Esophagus squamous epithelium (tissue), 4 donors: ENCODE data around the gene XCL1.

ENCODE experiments used
- CTCF ChIP-seq, 6 experiments: fragments of 450-650 bp in 4 of 6; fragments of 200-600 bp in 2 of 6; sonication (generic) in 2 of 6; IDR thresholded peaks; one replicate each; pipeline ENCODE4 v1.5.1; 2016 to 2019; ENCODE audit warnings: antibody characterized with exemption in 6 of 6, mild to moderate bottlenecking in 4 of 6, moderate library complexity in 4 of 6
- POLR2A ChIP-seq, 4 donors: fragments of 450-650 bp; IDR thresholded peaks; one replicate each; pipeline ENCODE4 v1.6.1; 2017; ENCODE audit warnings: antibody characterized with exemption in 4 of 4, mild to moderate bottlenecking in 4 of 4, moderate library complexity in 3 of 4

DNA sequence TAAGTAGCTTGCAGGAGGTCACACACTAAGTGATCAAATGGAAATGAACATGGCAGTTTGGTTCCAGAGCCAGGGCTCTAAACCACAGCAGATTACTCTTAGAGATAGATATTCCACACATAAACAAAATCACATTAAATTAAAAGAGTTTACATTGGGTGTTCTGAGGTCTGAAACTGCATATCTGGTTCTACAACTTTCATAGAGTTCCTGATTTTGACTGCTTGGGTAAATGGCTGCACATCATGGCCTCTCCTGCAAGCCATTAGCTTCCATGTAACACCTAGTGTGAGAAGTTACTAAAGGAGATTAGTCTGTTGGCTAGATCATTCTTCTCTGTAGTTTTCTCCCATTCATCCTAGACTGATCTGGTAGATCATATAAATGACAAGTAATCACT, 19.8 kb upstream of the XCL1 start:
- TF ChIP-seq CTCF (IDR thresholded peaks at IDR 0.05): no peak
- TF ChIP-seq POLR2A (IDR thresholded peaks at IDR 0.05): no peak
